Heart left ventricle (tissue), 13 donors: Measurements from ENCODE around the gene NDFIP2.

Experiments
- POLR2A ChIP-seq, 2 donors: fragments of 450-650 bp; IDR thresholded peaks; one replicate each; pipeline ENCODE4 v1.6.1; 2017; ENCODE audit warnings: antibody characterized with exemption in 2 of 2, mild to moderate bottlenecking in 2 of 2, moderate library complexity in 2 of 2
- TF ChIP-seq, protein P1 (sequence below), 12 donors: fragments of 200-600 bp; sonication (generic) in 4 of 12; IDR thresholded peaks; one replicate each; pipeline versions ENCODE4 v1.5.0 to v1.8.0; 2018 to 2022; ENCODE audit warnings: antibody characterized with exemption in 12 of 12, mild to moderate bottlenecking in 5 of 12
- donor health status: ischemic (EF 13 %, LVEDD 7.1; RV severe dilation, severe dysfunction).
- donor health status: DM: no; HTN: yes; CAD: no.
- donor health status: DM: no; HTN: no; CAD: no.
- donor health status: ischemic (EF 25% LVEDD 6.9; RV normal size, moderate dysfunction).
- donor health status: ischemic (EF 25% LVEDD 5.7; RV mildly dilated, moderate dysfunction).
- donor health status: ischemic (EF 35%, LVEDD 5.7; RV mildly dilated, moderate dysfunction).
- donor health status: nonischemic (EF 11% LVEDD 7.7; RV severe dilation, severe dysfunction).
- donor health status: DM: yes; HTN: yes; CAD: no.
- donor health status: PGD.
- donor health status: ischemic (EF 29% LVEDD 5.4; RV normal size, mild dysfunction).
- donor health status: nonischemic (EF 23%, LVEDD 6.1; RV moderate dilation, normal function).

DNA sequence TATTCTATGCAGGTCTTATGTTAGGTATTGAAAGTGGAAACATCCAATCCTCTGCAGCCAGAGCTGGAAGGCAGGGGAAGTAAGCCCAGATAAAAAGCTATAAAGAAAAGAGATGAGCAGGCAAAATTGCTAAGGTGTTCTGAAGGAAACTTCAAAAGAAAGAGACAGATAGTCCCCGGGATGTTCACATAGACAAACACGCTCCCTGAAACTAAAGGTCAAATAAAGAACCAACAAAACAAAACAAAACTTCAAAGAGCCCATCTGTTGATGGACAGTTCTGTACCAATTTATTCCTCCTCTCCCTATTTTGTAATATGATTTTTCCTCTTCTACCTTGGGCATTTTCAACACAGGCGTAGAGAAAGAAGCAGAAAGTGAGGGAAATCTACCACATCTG, 11.3 kb upstream of the NDFIP2 start:
- TF ChIP-seq, protein P1, sequence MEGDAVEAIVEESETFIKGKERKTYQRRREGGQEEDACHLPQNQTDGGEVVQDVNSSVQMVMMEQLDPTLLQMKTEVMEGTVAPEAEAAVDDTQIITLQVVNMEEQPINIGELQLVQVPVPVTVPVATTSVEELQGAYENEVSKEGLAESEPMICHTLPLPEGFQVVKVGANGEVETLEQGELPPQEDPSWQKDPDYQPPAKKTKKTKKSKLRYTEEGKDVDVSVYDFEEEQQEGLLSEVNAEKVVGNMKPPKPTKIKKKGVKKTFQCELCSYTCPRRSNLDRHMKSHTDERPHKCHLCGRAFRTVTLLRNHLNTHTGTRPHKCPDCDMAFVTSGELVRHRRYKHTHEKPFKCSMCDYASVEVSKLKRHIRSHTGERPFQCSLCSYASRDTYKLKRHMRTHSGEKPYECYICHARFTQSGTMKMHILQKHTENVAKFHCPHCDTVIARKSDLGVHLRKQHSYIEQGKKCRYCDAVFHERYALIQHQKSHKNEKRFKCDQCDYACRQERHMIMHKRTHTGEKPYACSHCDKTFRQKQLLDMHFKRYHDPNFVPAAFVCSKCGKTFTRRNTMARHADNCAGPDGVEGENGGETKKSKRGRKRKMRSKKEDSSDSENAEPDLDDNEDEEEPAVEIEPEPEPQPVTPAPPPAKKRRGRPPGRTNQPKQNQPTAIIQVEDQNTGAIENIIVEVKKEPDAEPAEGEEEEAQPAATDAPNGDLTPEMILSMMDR (IDR thresholded peaks at IDR 0.05): no peak
- no peak for TF ChIP-seq POLR2A (IDR thresholded peaks at IDR 0.05)
